ENCODE data around the gene PGAM5.
"Not testable (repeated sequence)": the region's sequence is repeated elsewhere in the genome, so short reads cannot be mapped to it uniquely, and the experiment has no call there.

The PGAM5 gene

DNA sequence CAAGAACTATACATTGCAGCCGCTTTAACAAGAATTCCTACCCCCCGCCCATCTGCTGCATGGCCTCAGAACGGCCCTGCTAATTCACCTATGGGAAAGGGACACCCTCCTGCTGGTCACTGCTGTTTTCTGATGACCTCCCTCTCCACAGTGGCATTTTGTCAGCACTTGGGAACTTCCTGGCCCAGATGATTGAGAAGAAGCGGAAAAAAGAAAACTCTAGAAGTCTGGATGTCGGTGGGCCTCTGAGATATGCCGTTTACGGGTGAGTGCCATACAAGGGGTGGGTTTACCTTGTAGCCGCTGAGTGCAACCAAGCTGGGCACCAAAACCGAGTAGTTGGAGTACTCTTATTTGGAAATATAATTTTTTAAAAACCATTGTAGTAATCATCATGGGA is 20.5 kb upstream of the PGAM5 start:
- no peak for DNase-seq

DNA sequence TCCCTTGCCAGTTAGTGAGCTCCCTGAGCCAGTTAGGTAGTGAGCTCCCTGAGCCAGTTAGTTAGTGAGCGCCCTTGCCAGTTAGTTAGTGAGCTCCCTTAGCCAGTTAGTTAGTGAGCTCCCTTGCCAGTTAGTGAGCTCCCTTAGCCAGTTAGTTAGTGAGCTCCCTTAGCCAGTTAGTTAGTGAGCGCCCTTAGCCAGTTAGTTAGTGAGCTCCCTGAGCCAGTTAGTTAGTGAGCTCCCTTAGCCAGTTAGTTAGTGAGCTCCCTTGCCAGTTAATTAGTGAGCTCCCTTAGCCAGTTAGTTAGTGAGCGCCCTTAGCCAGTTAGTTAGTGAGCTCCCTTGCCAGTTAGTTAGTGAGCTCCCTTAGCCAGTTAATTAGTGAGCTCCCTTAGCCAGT is 18.6 kb upstream of the PGAM5 start:
- not testable (repeated sequence) for DNase-seq

DNA sequence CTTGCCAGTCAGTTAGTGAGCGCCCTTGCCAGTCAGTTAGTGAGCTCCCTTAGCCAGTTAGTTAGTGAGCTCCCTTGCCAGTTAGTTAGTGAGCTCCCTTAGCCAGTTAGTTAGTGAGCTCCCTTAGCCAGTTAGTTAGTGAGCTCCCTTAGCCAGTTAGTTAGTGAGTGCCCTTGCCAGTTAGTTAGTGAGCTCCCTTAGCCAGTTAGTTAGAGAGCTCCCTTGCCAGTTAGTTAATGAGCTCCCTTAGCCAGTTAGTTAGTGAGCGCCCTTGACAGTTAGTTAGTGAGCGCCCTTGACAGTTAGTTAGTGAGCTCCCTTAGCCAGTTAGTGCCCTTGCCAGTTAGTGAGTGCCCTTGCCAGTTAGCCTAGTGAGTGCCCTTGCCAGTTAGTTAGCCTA is 15.8 kb upstream of the PGAM5 start:
- DNase-seq: not testable (repeated sequence)

DNA sequence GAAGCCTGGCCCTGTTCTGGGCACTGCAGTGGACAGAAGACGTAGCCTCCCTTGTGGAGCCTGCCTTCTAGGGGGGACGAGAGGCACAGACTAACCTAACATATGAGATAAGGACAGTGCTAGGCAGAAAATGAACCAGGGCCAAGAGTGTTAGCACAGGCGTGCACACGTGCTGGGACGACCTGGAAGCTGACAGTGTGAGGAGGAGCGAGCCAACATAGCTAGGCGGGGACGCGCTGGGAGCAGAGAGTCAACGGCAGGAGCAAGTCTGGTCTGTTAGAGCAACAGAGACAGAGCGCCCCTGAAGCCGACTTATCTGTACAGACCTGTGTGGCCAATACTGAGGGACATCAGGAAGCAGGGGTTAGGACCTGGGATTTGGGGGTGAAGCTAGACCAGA is 15.2 kb upstream of the PGAM5 start:
- DNase-seq: no peak

DNA sequence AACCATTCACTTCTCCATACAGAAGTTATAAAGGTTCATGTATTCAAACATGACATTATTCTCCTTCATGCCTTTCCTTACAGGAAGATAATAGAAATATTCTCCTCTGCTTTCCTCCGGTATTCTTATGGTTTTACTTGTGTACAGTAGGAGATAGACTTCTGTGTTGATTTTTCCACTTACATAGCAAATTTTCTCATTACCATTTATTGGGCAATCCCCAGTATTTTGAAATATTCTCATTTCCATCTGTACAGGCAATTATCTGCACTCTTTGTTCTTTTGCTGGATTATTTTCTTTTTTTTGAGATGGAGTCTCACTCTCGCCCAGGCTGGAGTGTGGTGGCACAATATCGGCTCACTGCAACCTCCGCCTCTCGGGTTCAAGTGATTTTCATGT is 12.3 kb upstream of the PGAM5 start:
- no peak for DNase-seq

DNA sequence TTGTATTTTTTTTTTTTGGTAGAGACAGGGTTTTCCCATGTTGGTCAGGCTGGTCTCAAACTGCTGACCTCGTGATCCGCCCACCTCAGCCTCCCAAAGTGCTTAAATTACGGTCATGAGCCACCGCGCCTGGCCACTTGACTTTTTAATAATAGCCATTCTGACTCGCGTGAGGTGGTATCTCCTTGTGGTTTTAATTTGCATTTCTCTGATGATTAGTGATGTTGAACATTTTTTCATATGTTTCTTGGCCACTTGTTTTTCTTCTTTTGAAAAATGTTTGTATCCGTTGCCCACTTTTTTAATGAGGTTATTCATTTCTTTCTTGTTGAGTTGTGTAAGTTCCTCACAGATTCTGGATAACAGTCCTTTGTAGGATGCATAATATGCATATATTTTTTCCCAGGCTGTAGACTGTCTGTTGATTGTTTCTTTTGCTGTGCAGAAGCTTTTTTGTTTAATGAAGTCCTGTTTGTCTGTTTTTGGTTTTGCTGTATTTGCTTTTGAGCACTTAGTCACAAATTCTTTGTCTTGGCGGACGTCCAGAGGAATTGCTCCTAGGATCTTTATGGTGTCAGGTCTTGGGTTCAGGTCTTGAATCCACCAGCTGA is 10.3 kb upstream of the PGAM5 start:
- no peak for DNase-seq

DNA sequence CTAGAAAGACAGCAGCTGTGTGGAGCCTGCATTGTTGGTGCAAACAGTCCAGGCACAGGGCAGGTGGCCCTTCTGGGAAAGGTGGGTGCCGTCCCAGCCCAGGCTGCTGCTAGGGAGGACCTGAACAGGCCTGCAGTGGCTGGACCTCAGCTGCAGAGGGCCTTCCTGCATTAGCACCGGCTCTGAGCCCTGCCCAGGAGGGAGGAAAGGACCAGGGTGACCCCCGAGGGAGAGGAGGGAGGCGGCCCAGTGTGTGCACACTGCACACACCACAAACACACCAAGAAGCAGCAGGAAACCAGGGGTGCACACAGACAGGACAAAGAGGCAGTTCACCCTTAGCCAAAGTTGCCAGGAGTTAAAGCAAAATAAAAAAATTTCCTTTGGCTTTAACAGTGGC is 8.0 kb upstream of the PGAM5 start:
- DNase-seq: no peak

DNA sequence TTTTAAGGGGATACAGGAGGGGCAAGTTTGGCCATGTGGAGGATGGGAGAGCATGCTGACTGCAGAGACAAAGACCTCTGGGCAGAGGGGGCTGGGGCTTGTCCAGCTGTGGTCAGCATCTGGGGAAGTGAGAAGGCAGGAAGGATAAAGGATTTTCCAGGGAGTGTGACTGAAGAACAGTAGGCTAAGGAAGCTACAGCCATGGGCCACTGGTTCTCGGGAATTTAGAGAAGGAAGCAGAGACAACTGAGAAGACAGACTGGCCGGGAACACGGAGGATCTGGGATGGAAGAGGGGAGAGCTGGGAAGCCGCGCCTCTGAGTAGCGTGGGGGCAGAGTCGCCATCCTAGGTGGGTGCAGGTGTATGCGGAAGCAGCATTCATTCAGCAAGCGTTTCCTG is 7.0 kb upstream of the PGAM5 start:
- no peak for DNase-seq

DNA sequence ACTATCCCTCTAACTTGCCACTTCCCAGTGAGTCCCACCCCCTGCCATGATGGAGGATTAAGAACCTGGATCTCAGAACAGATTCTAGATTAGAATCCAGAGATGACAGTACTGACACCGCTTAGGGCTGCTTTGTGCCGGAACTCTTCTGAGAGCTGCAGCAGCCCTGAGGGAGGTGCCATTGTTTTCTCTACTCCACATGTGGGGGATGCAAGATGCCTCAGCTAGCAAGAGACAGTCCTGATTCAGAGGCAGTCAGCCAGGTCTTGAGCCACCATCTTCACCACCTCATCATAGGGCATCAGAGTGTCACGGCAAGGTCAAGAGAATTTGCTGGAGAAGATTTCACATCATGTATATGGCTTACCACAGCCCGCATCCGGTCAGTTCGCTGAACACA is 3.4 kb upstream of the PGAM5 start:
- DNase-seq: no peak

DNA sequence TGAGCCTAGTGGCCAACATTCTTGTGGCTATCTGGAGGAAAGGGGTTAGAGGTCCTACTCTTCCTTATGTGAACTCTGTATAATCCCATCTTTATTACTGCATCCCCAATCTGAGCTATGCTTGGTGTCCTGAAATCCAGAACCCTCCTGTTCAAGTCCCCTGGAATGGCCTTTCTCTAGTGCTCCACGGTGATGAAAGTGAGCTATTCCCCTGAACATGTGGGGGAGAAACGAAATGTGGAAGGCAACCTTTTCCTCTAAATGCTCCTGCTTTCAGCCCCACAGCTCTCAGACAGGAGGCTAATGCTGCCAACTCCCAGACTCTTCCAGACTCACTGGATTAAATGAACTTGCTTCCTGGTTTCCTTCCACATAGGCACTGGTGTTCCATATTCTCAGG is 2.5 kb upstream of the PGAM5 start:
- DNase-seq: no peak

DNA sequence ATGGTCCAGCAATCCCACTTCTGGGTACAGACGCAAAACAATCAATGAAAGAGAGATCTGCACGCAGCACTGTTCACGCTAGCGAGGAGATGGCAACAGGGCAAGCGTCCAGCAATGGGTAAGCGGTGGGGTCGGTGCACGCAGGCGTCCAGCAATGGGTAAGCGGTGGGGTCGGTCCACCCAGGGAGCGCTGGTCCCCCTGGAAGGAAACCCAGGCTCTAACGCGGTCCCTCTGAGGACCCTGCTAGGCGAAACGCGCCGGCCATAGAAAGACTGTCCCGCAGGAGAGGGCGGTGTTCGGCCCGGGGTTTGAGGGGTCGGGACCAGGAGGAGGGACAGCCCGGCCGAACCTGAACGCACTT is 618 bp upstream of the PGAM5 start:
- DNase-seq: no peak

DNA sequence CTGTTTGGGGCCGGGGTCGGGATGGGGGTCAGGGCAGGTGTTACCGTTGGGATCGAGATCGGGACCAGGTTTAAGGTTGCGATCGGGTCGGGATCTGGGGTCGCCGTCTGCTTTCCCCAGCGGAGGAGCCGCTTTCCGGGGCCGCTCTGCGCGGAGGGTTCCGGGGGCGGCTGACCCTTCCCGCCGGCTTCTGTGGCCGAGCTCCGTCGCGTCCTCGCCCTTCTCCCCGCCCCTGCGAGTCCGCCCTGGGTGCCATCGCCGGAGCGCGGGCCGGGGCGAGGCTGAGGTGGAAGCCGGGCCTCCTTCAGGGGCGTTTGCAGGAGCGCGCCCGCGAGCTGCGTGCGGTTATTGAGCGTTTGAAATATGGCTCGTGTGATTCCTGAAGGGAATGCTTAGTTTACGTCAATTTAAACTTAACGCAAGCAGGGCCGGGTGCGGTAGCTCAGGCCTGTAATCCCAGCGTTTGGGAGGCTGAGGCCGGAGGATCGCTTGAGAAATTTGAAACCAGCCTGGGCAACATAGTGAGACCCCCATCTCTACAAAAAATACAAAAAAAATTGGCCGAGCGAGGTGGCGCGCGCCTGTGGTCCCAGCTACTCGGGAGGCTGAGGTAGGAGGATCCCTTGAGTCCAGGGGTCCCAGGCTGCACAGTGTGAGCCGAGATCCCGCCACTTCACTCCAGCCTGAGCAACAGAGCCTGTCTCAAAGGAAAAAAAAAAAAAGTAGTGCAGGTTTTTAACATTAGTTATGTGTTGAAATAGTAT is 620 bp downstream of the PGAM5 start:
- DNase-seq: no peak

DNA sequence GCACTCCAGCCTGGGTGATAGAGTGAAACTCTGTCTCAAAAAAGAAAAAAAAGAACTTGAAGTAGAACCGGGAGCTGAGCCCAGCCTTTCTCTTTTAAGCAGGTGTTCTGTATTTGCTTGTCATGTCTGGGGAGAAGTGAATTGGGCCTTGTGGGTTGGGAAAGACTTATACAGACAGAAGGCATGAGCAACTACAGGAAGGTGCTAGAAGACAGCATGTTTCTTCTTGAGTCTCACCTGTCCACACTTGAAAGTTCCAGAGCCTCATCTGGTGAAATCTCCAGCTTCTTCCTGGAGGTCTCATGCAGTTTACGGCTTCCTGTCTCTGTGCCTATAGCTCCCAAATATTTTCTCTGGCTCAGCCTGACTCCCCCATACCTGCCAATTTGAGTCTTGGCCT is 2.5 kb downstream of the PGAM5 start:
- no peak for DNase-seq

DNA sequence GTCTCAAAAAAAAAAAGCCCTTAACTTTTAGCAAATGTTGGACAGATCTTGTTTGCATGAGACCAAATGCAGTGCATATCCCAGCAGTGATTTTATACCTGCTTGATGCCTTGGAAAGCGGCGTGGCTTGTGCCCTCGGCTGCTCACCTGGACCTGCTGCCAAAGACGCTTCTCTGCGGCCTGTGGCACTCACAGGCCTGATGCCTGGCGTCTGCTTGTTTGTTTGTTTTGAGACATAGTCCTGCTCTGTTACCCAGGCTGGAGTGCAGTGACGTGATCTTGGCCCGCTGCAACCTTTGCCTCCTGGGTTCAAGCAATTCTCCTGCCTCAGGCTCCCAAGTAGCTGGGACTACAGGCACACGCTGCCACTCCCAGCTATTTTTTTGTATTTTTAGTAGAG is 5.2 kb downstream of the PGAM5 start:
- DNase-seq: no peak

DNA sequence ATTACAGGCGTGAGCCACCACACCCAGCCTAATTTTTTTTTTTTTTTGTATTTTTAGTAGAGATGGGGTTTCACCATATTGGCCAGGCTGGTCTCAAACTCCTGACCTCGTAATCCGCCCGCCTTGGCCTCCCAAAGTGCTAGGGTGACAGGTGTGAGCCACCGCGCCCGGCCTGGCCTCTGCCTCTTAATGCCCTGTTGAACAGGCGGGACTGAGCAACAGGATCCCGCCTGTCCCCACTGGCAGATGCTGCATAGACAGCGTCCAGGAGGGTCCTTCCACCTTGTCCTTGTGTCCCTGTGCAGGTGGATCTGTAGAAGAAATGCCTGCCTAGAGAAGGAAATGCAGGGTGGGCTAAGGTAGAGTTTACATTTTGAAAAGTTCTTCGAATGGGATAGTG is 5.7 kb downstream of the PGAM5 start:
- no peak for DNase-seq

DNA sequence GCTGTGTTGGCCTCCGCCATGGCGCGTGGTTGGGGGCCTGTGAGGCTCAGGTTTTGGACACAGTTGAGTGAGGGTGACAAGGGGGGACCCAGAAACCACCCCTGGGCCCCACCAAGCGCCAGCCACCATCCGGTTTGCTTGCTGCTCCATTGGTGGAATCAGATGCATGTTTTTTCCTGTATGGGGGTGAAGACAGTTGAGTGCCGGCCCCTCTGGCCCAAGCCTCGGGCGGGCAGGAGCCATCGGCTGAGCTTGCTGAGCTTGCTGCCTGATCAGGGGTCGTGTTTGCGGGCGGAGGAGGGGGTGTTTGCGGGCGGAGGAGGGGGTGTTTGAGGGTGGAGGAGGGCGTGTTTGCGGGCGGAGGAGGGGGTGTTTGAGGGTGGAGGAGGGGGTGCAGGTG is 6.4 kb downstream of the PGAM5 start:
- no peak for DNase-seq

DNA sequence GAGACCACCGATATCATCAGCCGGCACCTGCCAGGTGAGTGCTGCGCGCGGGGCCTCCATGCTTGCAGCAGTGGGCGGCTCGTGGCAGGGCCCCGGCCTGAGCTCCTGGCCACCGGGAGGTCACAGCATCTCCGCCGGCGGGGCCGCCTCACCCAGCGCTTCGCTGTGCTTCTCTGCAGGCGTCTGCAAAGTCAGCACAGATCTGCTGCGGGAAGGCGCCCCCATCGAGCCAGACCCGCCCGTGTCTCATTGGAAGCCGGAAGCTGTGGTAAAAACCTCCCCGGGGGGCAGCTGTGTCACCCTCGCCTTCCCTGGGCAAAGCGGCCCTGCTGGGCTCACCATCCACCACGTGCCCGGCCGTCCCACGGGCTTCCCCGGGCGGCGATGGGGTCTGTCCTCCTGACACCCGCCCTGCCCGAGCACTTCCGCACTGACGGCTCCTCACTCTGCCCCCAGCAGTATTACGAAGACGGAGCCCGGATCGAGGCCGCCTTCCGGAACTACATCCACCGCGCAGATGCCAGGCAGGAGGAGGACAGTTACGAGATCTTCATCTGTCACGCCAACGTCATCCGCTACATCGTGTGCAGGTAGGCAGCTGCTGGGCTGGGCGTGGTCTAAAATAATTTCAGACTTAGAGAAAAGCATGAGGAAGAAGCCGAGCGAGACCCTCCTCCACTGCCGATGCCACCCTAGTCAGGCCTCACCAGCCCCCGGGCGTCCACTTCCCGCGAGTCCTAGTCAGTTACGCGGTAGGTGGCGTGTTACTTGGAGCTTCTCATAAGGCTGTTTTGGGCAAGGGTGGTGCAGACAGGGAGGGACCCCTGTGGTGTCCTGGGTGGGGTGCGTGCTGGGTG is 7.1 kb downstream of the PGAM5 start:
- no peak for DNase-seq

DNA sequence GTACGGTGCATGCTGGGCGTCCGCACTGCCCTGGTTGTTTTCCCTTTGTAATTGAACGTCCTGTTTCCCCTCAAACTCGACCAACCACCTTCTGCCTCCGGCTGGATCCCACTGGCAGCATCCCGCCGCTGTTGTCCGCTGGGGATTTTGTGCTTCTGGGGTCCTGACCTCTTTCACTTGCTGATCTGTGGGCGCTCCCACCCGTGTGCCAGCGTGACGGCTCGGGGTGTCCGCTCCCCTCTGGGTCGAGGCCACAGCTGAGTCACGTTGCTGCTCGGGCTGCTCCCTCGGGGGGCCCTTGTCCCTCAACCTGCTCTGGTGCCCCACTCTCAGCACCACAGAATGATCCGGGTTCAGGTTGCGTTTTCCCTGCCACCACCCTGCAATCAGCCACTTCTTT is 8.0 kb downstream of the PGAM5 start:
- no peak for DNase-seq

DNA sequence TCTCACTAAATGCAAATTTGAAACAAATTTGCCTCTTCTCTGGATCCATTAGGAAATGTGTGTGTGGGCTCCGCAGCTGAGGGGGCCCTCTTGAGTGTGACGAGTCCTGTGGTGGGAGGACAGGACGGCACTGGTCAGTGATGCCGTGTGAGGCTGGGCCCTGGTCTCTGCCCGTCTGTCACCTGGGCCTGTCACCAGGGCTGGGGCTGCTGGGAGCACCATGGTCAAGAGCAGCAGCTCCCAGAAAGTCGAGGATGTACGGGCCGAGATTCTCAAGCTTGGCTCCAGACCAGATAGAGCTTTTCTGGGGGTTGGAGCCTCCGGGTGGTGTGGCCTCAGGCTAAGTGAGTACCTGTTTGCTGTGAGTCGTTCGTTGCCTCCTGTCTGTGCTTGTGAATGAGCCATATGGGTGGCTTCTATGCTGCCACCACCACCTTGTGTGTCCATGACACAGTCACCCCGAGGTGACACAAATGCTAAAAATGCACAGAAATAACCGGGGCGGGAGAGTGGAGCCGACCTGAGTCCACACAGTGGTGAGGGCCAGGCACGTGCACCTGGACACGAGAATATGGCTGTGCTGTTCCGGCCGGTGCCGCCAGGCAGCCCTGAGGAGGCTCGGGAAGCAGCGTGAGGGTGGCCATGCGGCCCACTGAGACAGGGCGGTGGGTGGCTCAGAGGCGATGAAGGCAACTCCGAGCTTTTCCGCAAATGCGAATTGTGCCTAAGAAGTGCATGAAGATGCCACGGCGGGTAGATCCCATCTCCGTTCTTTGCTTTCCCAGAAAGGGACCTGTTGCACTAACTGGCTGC is 8.7 kb downstream of the PGAM5 start:
- no peak for DNase-seq

DNA sequence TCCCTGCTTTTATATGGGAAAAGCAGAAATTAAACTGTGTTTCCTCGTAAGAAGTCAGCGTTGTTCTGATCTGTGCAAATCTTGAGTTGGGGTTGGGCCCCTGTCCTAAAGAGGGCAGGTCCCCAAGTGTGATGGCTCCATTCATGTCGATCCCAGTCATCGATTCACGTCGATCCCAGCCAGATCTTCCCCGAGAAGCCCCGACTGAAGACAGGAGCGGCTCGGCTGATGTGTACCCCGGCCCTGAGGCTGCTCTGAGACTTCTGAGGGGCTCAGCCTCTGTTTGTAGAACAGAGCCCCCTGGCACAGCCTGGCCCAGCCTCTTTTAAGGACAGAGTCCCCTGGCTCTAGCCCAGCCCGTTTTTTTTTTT is 9.3 kb downstream of the PGAM5 start:
- DNase-seq: no peak

DNA sequence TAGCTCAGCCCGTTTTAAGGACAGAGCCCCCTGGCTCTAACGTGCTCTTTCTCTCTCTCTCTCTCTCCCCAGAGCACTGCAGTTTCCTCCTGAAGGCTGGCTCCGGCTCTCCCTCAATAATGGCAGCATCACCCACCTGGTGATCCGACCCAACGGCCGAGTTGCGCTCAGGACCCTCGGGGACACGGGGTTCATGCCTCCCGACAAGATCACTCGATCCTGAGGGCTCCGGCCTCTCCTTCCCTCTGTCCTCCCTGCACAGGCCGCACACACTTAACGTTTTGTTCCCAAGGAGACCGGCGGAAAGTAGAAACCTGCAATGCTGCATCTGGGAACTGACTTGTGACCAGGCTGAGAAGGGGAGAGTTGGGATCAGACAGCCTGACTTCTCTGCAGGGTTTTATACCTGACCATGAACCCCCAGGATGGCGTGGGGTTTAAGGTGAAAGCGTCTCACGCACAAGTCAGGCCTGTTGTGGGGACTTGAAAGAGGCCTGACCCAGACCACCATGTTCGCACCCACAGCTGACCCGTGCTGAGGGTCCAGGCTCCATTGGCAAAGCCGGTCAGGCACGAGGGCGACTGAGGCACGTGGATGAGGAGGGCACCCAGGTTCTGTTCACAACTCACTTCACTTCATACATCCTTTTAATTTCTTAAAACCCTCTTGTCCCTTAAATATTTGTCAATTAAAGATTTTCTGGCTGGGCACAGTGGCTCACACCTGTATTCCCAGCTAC is 10.1 kb downstream of the PGAM5 start:
- DNase-seq: no peak

DNA sequence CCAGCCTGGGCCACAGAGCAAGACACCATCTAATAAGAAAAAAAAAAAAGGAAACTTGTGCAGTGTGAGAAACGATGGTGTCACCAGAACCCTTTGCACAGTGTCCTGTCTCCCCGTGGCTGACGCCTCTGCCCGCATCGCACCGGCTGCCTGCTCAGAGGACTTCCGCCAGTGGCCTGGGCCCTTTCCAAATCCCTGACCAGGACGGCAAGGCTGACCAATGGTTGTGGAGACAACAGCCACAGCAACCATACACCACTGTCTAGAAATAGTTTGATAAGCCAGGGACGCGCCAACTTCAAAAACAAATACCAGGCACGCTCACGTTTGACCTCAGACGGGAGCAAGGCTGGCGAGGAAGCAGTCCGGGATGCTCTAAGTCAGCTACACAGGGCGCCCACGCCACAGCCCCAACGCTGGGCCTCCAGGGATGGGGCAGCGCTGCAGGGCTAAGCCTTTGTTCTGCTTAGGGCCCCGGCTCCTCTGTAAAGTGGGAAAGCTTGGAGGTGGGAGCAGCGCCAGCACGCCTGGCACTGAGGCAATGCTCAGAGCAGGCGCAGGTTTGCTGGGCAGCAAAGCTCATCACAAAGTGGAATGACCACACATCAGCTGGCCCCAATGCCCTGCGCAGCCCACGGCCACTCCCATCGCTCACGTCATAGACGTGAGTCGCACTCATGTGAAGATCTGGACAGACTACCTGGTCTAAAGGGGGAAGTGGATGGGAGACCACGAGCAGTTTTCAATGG is 12.5 kb downstream of the PGAM5 start:
- DNase-seq: no peak
